Esophagus muscularis mucosa (tissue), 3 donors: ENCODE data around the gene FMN2.

Source experiments
- POLR2A ChIP-seq: fragments of 450-650 bp; IDR thresholded peaks from one replicate; pipeline ENCODE4 v1.6.1; 2017; ENCODE audit warnings: antibody characterized with exemption, moderate library complexity, mild to moderate bottlenecking, low read depth
- POLR2AphosphoS5 ChIP-seq, 2 donors: sonication (generic); formaldehyde crosslinking; IDR thresholded peaks; one replicate each; pipeline ENCODE4 v1.6.1; 2017; ENCODE audit warnings: antibody characterized with exemption in 2 of 2
- TF ChIP-seq, protein P1 (sequence below), 3 experiments: fragments of 200-600 bp in 2 of 3; fragments of 450-650 bp in 1 of 3; sonication (generic) in 2 of 3; IDR thresholded peaks; one replicate each; pipeline ENCODE4 v1.5.1; 2017 to 2019; ENCODE audit warnings: antibody characterized with exemption in 3 of 3, mild to moderate bottlenecking in 2 of 3, moderate library complexity in 1 of 3

DNA sequence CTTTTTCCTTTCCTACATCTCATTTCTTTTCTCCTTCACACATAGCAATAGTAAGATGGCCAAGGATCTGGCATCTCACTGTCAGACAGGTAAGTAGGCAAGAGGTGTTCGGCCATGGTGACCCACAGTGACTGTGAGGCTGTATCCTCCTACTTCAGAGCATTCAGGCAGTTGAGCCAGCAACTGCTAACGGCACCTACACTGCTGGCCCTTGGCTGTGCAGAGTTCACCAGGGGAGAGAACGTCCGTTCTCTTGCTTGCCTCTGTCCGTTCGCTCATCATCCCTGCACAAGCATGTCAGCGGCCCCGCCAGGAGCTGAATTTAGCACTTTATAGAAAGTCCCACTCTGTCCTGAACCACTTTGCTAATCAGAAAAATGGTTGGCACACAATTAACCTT is 406.7 kb downstream of the FMN2 start:
- TF ChIP-seq, protein P1, sequence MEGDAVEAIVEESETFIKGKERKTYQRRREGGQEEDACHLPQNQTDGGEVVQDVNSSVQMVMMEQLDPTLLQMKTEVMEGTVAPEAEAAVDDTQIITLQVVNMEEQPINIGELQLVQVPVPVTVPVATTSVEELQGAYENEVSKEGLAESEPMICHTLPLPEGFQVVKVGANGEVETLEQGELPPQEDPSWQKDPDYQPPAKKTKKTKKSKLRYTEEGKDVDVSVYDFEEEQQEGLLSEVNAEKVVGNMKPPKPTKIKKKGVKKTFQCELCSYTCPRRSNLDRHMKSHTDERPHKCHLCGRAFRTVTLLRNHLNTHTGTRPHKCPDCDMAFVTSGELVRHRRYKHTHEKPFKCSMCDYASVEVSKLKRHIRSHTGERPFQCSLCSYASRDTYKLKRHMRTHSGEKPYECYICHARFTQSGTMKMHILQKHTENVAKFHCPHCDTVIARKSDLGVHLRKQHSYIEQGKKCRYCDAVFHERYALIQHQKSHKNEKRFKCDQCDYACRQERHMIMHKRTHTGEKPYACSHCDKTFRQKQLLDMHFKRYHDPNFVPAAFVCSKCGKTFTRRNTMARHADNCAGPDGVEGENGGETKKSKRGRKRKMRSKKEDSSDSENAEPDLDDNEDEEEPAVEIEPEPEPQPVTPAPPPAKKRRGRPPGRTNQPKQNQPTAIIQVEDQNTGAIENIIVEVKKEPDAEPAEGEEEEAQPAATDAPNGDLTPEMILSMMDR (IDR thresholded peaks at IDR 0.05): no peak
- no peak for TF ChIP-seq POLR2AphosphoS5 (IDR thresholded peaks at IDR 0.05)
- no peak for TF ChIP-seq POLR2A
